ENCODE data around the gene MAPK6.

GRCh38 chr15:52006702-52007340, 12.2 kb upstream of the MAPK6 start:
- TF ChIP-seq CTCF (IDR thresholded peaks at IDR 0.05 in 2 of 3, conservative IDR thresholded peaks at IDR 0.05 in 1 of 3; ENCODE audit: control insufficient read depth in 2 of 3, extremely low read depth in 1 of 3, insufficient read depth in 1 of 3, low read depth in 3 of 3, low read length in 3 of 3) = no peak
- TF ChIP-seq MXI1 (IDR thresholded peaks at IDR 0.05; ENCODE audit: low read depth, low read length) = 0 out of 2 replicates have a peak, but pooled peaks have one; percentile 25
- no peak for TF ChIP-seq HDAC2 (IDR thresholded peaks at IDR 0.05)
- no peak for TF ChIP-seq POLR2A (IDR thresholded peaks at IDR 0.05; ENCODE audit: low read depth, low read length)
- TF ChIP-seq NR2C2 (IDR thresholded peaks at IDR 0.05; ENCODE audit: borderline replicate concordance, control insufficient read depth, insufficient read length, low read depth) = no peak
- no peak for TF ChIP-seq ETV6 (conservative IDR thresholded peaks at IDR 0.05 in 1 of 2, IDR thresholded peaks at IDR 0.05 in 1 of 2; ENCODE audit: borderline replicate concordance in 1 of 2, low read depth in 1 of 2)
- no peak for TF ChIP-seq EZH2 (IDR thresholded peaks at IDR 0.05; ENCODE audit: borderline replicate concordance, control insufficient read depth, low read depth, low read length)
- TF ChIP-seq TAF1 (IDR thresholded peaks at IDR 0.05; ENCODE audit: borderline replicate concordance, low read depth, low read length) = 0 out of 2 replicates have a peak, but pooled peaks have one; percentile 24
- no peak for TF ChIP-seq KDM1A (IDR thresholded peaks at IDR 0.05; ENCODE audit: borderline replicate concordance)

Data from GM12878 (cell line).